B cell (primary cell): ENCODE measurements around the gene ADAM12. TPM values are rescaled to one million over a fixed set of nuclear protein-coding genes. Genes with fewer than 3 reads are reported as not detected.

Experiments used
- ATAC-seq: fragments of 200-7000 bp; cut with Tn5 transposase; one replicate; pipeline ENCODE4 v1.10.0; 2021; ENCODE audit warnings: low read depth, mild to moderate bottlenecking, moderate number of reproducible peaks, moderate library complexity
- CTCF ChIA-PET: fragments of 350-600 bp; sonication (Branson Sonifier 250); formaldehyde crosslinking; loops from one replicate; lab custom pipeline; 2021; ENCODE audit warnings: antibody characterized with exemption, inconsistent platforms; lab: Charles Lee
- POLR2A ChIA-PET: fragments of 350-600 bp; sonication (Branson Sonifier 250); formaldehyde crosslinking; loops from one replicate; lab custom pipeline; 2021; ENCODE audit warnings: antibody characterized with exemption; lab: Charles Lee
- DNase-seq: peaks from one replicate; pipeline ENCODE4 v3.0.0; 2013
- H2AFZ ChIP-seq: 2 replicates; pipeline ENCODE4 v1.6.1; 2012; ENCODE audit warnings: mild to moderate bottlenecking, low read depth, low read length; ENCODE audit not compliant: insufficient read depth, poor library complexity, severe bottlenecking
- H3K27ac ChIP-seq, 2 donors: 1 replicate in 1 of 2; 2 replicates in 1 of 2; pipeline ENCODE4 v1.5.1; 2012 to 2013; ENCODE audit warnings: low read length in 2 of 2, mild to moderate bottlenecking in 2 of 2, moderate library complexity in 1 of 2
- H3K27me3 ChIP-seq, 4 experiments: fragments of 200-600 bp in 1 of 4; sonication (generic) in 1 of 4; replicated peaks in 1 of 4; 1 replicate in 2 of 4; 2 replicates in 2 of 4; pipeline versions ENCODE4 v1.6.1 to v1.7.0; 2013 to 2016; ENCODE audit warnings: low read length in 3 of 4, mild to moderate bottlenecking in 2 of 4, mixed read lengths in 1 of 4, moderate library complexity in 1 of 4; ENCODE audit not compliant: insufficient read depth in 4 of 4, control insufficient read depth in 3 of 4; ENCODE audit errors: control extremely low read depth in 1 of 4
- H3K36me3 ChIP-seq, 2 experiments: replicated peaks in 1 of 2; 1 replicate in 1 of 2; 2 replicates in 1 of 2; pipeline versions ENCODE4 v1.6.1 to v1.7.1; 2013; ENCODE audit warnings: low read length in 1 of 2; ENCODE audit not compliant: insufficient read depth in 2 of 2, control insufficient read depth in 1 of 2; ENCODE audit errors: control extremely low read depth in 1 of 2, extremely low read depth in 1 of 2
- H3K4me1 ChIP-seq, 2 donors: fragments of 200-600 bp in 1 of 2; sonication (generic) in 1 of 2; 1 replicate in 1 of 2; 2 replicates in 1 of 2; pipeline versions ENCODE4 v1.5.1 to v1.6.1; 2013 to 2017; ENCODE audit warnings: low read length in 2 of 2; ENCODE audit not compliant: control insufficient read depth in 2 of 2, insufficient read depth in 2 of 2
- H3K4me2 ChIP-seq: replicated peaks from 2 replicates; pipeline ENCODE3; 2012; ENCODE audit warnings: mild to moderate bottlenecking, low read depth, low read length; ENCODE audit not compliant: poor library complexity, severe bottlenecking
- H3K4me3 ChIP-seq, 5 experiments: fragments of 200-600 bp in 1 of 5; sonication (generic) in 1 of 5; 1 replicate in 3 of 5; 2 replicates in 2 of 5; pipeline versions ENCODE4 v1.5.1 to v1.7.0; 2011 to 2016; ENCODE audit warnings: low read length in 4 of 5, mild to moderate bottlenecking in 4 of 5, low read depth in 2 of 5, control low read depth in 1 of 5, moderate library complexity in 1 of 5; ENCODE audit not compliant: insufficient read depth in 1 of 5; ENCODE audit errors: control extremely low read depth in 1 of 5, extremely low read depth in 1 of 5
- H3K79me2 ChIP-seq: fragments of 200-600 bp; sonication (generic); one replicate; pipeline ENCODE4 v1.6.0; 2016; ENCODE audit warnings: low read length; ENCODE audit not compliant: control insufficient read depth, insufficient read depth
- H3K9ac ChIP-seq: fragments of 200-600 bp; sonication (generic); 2 replicates; pipeline ENCODE4 v1.6.1; 2017; ENCODE audit warnings: mild to moderate bottlenecking, low read length, moderate library complexity
- H3K9me3 ChIP-seq, 3 donors: one replicate each; pipeline versions ENCODE4 v1.6.1 to v1.7.1; 2013; ENCODE audit warnings: low read length in 2 of 3; ENCODE audit not compliant: control insufficient read depth in 2 of 3, insufficient read depth in 1 of 3; ENCODE audit errors: control extremely low read depth in 1 of 3
- H4K20me1 ChIP-seq: 2 replicates; pipeline ENCODE4 v1.6.0; 2012; ENCODE audit warnings: mild to moderate bottlenecking, low read length; ENCODE audit not compliant: insufficient read depth, control insufficient read depth, poor library complexity, severe bottlenecking
- H3K27ac Mint-ChIP-seq: one replicate; pipeline ENCODE4 v1.8.0; 2021; ENCODE audit warnings: mixed read lengths
- H3K27me3 Mint-ChIP-seq: one replicate; pipeline ENCODE4 v1.8.0; 2021; ENCODE audit warnings: mixed read lengths
- H3K4me1 Mint-ChIP-seq: one replicate; pipeline ENCODE4 v1.8.0; 2021; ENCODE audit warnings: mixed read lengths
- H3K4me3 Mint-ChIP-seq: one replicate; pipeline ENCODE4 v1.8.0; 2021; ENCODE audit warnings: mixed read lengths
- H3K9me3 Mint-ChIP-seq: one replicate; pipeline ENCODE4 v1.8.0; 2022; ENCODE audit warnings: mixed read lengths; ENCODE audit not compliant: insufficient read depth
- CTCF ChIP-seq: fragments of 200-600 bp; IDR thresholded peaks from one replicate; pipeline ENCODE4 v1.8.0; 2022; ENCODE audit warnings: antibody characterized with exemption, mild to moderate bottlenecking
- EZH2 ChIP-seq: IDR thresholded peaks from 2 replicates; pipeline ENCODE4 v1.6.1; 2012; ENCODE audit warnings: borderline replicate concordance, low read depth, mild to moderate bottlenecking, moderate library complexity, low read length; ENCODE audit not compliant: insufficient read depth, poor library complexity, severe bottlenecking
- WGBS: methylation state at CpG from one replicate; pipeline ENCODE4 v1.1.5; 2013; ENCODE audit warnings: missing lambda C conversion rate; ENCODE audit not compliant: insufficient coverage; 5-methylcytosine and 5-hydroxymethylcytosine counted together
- intact Hi-C: fragments of 100-400 bp; cut with micrococcal nuclease; formaldehyde crosslinking; loops from one replicate; pipeline ENCODE4 v1.10.0; 2022
- polyA plus RNA-seq: library from polyadenylated mRNA; depleted of rRNA; stranded (reverse); fragments of >200 nt; gene quantifications from 2 replicates; pipeline ENCODE4 v1.2.3, GENCODE V29; 2012
- total RNA-seq, 2 donors: library from RNA; stranded (reverse); fragments of 120-200 nt in 1 of 2; gene quantifications; 1 replicate in 1 of 2; 2 replicates in 1 of 2; pipeline versions ENCODE4 v1.2.3 to v1.2.4, GENCODE V29; 2013 to 2022

Gene ADAM12
- total and polyA plus RNA-seq, 2 donors (not counting 1 experiment from before 2014, with no cell fraction given): 0.01 to 0.22 TPM

- no peaks in the 10 kb centered on the region for H3K36me3 ChIP-seq
- no peak overlapping the region for H3K4me2 ChIP-seq
- peaks cover 8 to 15% of the 10 kb centered on the region in 2 donors for H3K4me1 ChIP-seq
- peaks cover 0 to 5% (median 0%) of the 10 kb centered on the region in 4 experiments for H3K27me3 ChIP-seq
- no peaks in the 10 kb centered on the region for H3K9me3 ChIP-seq
- H3K27me3 Mint-ChIP-seq: peaks cover 11% of the 10 kb centered on the region
- no peaks in the 10 kb centered on the region for H4K20me1 ChIP-seq
- no peak overlapping the region for H3K4me3 Mint-ChIP-seq
- H3K27ac Mint-ChIP-seq: no peak overlapping the region
- TF ChIP-seq EZH2: no peak
- peaks cover 15% of the 10 kb centered on the region for H3K4me1 Mint-ChIP-seq
- H3K79me2 ChIP-seq: no peaks in the 10 kb centered on the region
- H2AFZ ChIP-seq: no peak overlapping the region
- POLR2A ChIA-PET: no interaction called here
- 29% methylated on average over 2 of the region's 8 CpGs for WGBS
- no peak overlapping the region for H3K9ac ChIP-seq
- DNase-seq (no peak), ATAC-seq (no peak)
- H3K4me3 ChIP-seq: no peak overlapping the region
- CTCF ChIA-PET: no interaction called here
- no peaks in the 10 kb centered on the region for H3K9me3 Mint-ChIP-seq
- no peak overlapping the region for H3K27ac ChIP-seq
- intact Hi-C loops: no loop called here
Measured at GRCh38 chr10:126104767-126105166, 283.5 kb downstream of the ADAM12 start.

GRCh38 chr10:126102636-126103035 is 285.6 kb downstream of the ADAM12 start:
- no peak overlapping the region for H3K9ac ChIP-seq
- no peaks in the 10 kb centered on the region for H3K79me2 ChIP-seq
- ATAC-seq (no peak), DNase-seq (no peak)
- TF ChIP-seq CTCF (no peak), EZH2 (no peak)
- Mint-ChIP-seq H3K27ac (no peak overlapping the region), H3K4me1 (peaks cover 15% of the 10 kb centered on the region), H3K4me3 (no peak overlapping the region), H3K27me3 (peaks cover 8% of the 10 kb centered on the region), H3K9me3 (no peaks in the 10 kb centered on the region)
- no peak overlapping the region for H3K27ac ChIP-seq
- CTCF ChIA-PET: no interaction called here
- H4K20me1 ChIP-seq: no peaks in the 10 kb centered on the region
- H3K9me3 ChIP-seq: no peaks in the 10 kb centered on the region
- peaks cover 8 to 15% of the 10 kb centered on the region in 2 donors for H3K4me1 ChIP-seq
- WGBS: 95% methylated on average over 7 of the region's 9 CpGs
- POLR2A ChIA-PET: no interaction called here
- no peak overlapping the region for H3K4me2 ChIP-seq
- H3K36me3 ChIP-seq: no peaks in the 10 kb centered on the region
- H3K27me3 ChIP-seq: no peaks in the 10 kb centered on the region
- H2AFZ ChIP-seq: no peak overlapping the region
- intact Hi-C loops: no loop called here
- no peak overlapping the region for H3K4me3 ChIP-seq
